H7 (cell line): ENCODE results near the gene TMEM63A. TPM values are rescaled to one million over a fixed set of nuclear protein-coding genes. Genes with fewer than 3 reads are reported as not detected.

Experiments
- DNase-seq: peaks from one replicate; pipeline ENCODE4 v3.0.0; 2012
- H3K27me3 ChIP-seq: 2 replicates; pipeline ENCODE4 v1.6.0; 2011; ENCODE audit warnings: mild to moderate bottlenecking, low read length; ENCODE audit not compliant: control insufficient read depth, insufficient read depth
- H3K36me3 ChIP-seq: replicated peaks from 2 replicates; pipeline ENCODE4 v1.5.1; 2011; ENCODE audit warnings: low read length; ENCODE audit not compliant: control insufficient read depth, insufficient read depth
- H3K4me3 ChIP-seq: 2 replicates; pipeline ENCODE4 v1.5.1; 2011; ENCODE audit warnings: low read depth, mild to moderate bottlenecking, control low read depth, low read length, moderate library complexity; ENCODE audit not compliant: insufficient read depth
- total RNA-seq: library from RNA; depleted of rRNA; stranded (reverse); fragments of >200 nt; shearing (Covaris generic); gene quantifications from 2 replicates; pipeline ENCODE4 v1.2.3, GENCODE V29; 2014

The TMEM63A gene
- total RNA-seq, 1 experiment from 2014 or later = 101 TPM

DNA sequence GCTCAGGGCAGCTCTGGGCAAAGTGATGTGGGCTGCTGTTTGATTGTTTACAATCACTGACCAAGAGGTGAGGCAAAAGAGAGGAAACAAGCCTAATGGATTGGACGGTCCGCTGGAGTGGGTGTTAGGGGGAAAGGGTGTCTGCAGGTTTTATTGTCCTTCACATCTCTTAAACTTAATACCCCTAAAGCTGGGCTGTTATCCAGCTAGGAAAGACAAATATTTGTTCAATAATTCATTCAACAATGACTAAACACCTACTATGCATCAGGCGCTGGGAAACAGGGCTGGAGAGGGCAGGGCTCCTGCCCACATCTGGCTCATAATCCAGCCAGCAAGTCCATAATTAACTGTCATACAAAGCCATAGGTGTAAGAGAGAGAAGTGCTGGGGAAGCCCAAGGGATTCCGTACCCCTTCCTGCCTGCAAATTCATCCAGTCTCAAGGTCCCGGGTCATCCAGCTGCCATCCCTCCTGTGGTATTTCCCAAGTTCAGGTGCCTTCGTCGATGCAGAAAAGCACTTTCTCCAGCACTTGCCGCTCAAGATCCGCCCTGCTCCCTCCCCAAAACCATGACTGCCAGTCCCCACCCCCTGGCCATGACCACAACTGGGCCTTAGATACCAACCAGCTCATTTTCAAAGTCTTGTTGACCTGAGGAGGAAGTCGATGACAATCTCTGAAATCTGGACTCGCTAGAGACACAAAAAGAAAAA lies 10.7 kb downstream of the TMEM63A start:
- H3K27me3 ChIP-seq = no peaks in the 10 kb centered on the region
- peaks cover 63% of the 10 kb centered on the region for H3K36me3 ChIP-seq
- no peak overlapping the region for H3K4me3 ChIP-seq
- no peak for DNase-seq

DNA sequence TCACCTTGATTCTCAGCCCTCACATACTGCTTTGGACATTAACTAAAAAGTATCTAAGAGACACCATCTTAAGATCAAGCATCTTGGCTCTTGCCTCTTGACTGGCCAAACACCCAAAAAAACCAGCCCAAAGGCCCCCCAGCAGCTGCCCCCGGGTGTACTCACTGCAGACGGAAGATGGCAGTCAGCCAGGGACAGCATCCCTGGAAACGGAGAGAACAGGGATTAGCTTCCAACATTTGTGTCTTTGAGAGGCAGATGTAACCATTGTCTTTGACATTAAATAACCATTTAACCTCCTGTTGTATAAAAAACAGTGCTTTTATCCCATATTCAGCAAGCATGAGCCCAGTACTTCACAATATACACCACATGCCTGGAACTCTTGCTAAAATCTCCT lies 11.3 kb downstream of the TMEM63A start:
- peaks cover 63% of the 10 kb centered on the region for H3K36me3 ChIP-seq
- DNase-seq = no peak
- no peaks in the 10 kb centered on the region for H3K27me3 ChIP-seq
- no peak overlapping the region for H3K4me3 ChIP-seq

DNA sequence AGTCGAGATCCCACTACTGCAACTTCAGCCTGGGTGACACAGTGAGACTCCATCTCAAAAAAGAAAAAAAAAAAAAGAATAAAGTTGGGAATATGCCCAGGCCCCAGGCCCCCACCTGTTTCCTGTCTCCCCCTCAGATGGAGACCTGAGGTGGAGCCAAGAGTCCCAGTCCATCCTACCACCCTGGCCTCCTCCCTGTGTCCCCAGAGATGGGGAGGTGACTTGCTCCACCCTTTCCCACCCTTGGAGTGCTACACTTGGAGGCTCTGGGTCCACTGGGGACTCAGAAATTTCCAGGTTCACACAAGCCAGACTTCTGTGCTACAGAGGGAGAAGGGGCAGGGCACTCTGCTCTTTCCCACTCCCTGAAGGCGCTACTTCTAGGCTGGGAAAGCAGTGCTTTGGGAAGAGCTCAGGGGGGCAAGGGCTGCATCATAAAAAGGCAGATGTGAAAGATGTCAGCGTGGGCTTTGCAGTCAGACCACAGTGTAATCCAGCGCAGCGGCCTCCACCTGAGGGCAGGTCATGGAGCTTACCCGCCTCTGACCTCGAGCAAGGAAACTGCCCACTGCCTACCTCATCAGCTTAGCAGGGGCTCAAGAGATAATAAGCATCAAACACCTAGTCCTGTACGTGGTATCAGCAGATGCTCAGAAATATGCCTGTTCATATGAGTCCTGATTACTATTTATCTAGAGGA lies 13.4 kb downstream of the TMEM63A start:
- no peak for DNase-seq
- no peak overlapping the region for H3K4me3 ChIP-seq
- H3K27me3 ChIP-seq = no peaks in the 10 kb centered on the region
- peaks cover 63% of the 10 kb centered on the region for H3K36me3 ChIP-seq

DNA sequence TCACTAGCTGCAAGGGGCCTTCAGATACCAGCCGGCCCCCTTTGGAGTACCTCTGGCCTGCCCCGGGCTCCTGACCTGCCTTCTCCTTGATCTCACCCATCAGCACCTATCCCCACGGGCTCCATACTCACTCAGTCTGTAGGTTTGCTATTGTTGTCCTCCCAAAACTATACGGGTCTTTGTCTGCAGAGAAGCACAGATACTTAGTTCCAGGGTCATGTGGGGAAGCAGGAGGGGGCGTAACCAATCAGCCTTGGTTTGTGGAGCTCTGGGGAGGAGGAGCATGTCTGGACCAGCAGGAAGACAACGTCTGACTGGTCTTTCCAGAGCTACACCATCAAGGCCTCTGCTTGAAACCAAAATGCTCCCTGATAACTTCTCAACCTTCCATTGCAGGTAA lies 15.2 kb downstream of the TMEM63A start:
- DNase-seq = no peak
- Histone ChIP-seq H3K4me3 (no peak overlapping the region), H3K36me3 (peaks cover 66% of the 10 kb centered on the region), H3K27me3 (no peaks in the 10 kb centered on the region)

DNA sequence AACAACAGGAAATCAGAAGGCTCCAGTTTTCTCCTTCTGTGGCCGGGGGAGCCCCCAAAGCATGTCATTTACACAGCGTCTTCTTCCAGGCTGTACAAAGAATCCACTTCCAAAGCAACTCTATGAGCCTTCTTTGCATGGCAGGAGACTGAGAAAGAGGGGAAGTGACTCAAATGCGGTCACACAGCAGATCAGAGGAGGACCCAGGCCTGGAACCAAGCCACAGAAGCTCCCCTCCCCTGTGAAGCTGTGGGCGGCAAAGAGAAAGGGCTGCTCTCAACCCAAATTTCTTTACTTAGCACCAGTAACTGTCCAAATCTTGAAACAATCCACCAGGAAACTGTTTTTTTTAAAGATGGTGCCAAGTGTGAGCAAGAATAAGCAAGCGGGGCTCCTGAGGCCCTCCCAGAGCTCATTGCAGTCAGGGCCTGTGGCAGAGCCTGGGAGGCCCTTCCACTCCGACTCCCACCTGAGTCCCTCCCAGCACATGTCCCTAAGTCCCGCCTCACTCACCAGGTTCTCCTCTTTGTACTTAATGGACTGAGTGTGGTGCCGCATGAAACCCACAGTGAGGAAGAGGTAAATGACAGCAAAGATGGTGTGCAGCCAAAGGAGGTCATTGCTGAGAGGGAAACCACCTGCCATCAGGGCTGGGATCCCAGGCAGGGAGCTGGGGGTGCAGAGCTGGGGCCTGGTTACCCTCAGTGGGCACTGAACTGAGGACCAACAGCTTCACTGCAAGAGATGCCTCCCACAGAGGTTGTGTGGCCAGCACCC lies 15.9 kb downstream of the TMEM63A start:
- DNase-seq = no peak
- H3K27me3 ChIP-seq = no peaks in the 10 kb centered on the region
- no peak overlapping the region for H3K4me3 ChIP-seq
- peaks cover 69% of the 10 kb centered on the region for H3K36me3 ChIP-seq

DNA sequence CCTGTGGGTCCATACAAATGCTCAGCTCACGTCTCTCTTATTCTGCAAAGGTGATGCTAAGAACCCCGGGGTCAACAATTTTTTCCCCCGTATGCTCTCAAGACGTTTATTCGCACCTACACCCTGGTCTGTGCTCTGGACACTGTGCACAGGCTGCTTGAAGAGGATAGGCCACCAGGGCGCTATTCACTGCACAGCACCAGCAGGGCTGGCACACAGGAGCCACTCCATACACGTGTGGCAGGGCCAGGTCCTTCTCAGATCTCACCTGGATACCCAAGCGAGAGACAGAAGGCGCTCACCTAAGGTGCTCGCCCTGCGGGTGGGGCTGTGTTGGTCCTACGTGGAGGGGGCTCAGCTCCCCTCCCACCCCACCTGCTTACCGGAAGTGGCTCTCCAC lies 16.7 kb downstream of the TMEM63A start:
- H3K27me3 ChIP-seq = no peaks in the 10 kb centered on the region
- peaks cover 72% of the 10 kb centered on the region for H3K36me3 ChIP-seq
- H3K4me3 ChIP-seq = no peak overlapping the region
- DNase-seq = no peak

DNA sequence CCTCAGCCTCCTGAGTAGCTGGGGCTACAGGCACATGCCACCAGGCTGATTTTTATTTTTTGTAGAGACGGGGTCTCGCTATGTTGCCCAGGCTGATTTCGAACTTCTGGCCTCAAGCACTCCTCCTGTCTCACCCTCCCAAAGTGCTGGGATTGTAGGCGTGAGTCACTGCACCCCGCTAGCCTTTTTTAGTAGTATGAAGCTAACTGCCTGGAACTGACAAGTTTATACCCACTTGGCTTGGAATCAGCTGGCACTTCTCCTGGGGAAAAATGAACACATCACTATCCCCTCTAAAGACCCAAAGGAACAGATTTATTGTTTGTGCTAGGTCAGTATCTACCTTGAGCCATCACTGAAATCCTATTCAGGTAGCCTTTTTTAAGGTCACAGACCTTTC lies 19.0 kb downstream of the TMEM63A start:
- Histone ChIP-seq H3K36me3 (peaks cover 78% of the 10 kb centered on the region), H3K27me3 (no peaks in the 10 kb centered on the region), H3K4me3 (no peak overlapping the region)
- no peak for DNase-seq

DNA sequence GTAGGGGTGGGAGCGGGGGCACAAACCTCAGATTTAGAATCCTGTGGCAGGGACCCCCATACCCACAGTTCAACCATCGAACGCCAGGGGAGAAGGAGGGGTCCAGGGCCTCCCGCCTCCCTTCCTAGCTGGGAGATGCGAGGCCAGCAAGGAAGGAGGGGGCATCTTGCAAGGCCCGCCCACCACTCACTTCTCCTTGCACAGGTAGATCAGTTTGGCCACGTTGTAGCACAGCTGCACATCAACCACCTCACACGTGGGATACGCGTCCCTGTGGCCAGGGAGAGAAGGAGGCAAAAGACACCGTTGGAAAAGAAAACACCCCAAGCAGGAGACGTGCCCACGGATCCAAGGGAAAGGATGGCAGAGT lies 19.6 kb downstream of the TMEM63A start:
- no peak for DNase-seq
- peaks cover 77% of the 10 kb centered on the region for H3K36me3 ChIP-seq

DNA sequence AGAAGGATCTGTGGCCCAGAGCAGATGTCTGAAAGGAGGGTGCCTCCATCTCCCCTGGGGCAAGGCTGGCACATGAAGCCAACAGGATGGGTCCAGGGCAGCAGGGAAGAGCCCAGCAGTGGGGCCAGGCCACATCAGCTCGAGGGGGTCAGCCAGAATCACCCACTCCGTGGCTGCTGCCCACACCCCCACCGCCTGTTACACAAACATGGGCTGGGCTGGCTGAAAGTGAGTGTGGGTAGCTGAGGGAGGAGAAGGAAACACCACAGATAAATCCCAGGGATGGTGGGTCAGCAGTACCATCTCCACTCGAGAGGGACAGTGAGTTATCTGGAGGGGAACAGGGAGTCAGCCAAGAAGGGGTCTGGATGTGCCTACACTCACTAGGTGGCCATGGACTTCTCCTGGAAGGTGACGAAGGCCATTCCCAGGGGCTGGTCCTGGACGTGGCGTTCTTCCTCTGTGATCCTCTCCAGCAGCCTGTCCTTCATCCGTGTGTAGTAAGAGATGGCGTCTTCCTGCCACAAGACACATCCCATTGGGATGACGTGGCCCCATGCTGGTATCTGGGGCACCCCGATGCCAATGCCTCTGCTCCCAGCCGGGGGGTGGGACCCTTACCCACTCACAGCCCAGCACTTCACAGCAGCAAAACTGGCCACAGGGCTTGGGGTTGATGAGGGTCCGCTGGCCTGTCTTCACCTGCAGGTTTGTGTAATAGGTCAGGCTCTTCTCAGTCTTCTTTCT lies 20.2 kb downstream of the TMEM63A start:
- no peaks in the 10 kb centered on the region for H3K27me3 ChIP-seq
- DNase-seq = no peak
- H3K4me3 ChIP-seq = no peak overlapping the region
- H3K36me3 ChIP-seq = peaks cover 75% of the 10 kb centered on the region

More for the DNA sequence above, 19.6 kb downstream of the TMEM63A start:
- H3K27me3 ChIP-seq = no peaks in the 10 kb centered on the region
- no peak overlapping the region for H3K4me3 ChIP-seq

DNA sequence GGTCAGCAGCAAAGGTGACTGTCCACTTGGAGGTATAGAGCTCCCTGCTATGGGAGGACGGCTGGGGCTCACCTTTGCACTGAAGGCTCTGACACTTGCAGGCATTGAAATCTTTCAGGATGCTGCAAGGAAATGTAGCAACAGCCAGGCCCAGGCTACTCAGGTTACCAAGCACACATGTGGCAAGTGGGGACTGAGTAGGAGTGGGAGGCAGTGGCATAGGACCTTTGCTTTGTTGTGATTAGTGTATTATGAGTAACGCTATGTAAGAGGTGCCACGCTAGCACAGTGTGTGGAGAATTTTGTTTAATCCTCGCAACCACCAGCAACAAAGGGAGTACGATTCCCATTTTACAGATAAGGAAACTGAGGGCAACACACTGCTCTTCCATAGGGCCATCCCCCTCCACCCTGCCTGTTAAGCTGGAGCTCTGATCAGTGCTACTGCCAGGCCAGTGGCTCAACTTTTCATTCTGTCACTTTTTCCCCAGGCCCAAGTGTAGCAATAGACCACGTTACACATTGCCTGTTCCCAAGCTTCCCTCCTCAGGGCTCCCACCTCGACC lies 21.2 kb downstream of the TMEM63A start:
- no peak for DNase-seq
- H3K4me3 ChIP-seq = no peak overlapping the region
- no peaks in the 10 kb centered on the region for H3K27me3 ChIP-seq
- peaks cover 70% of the 10 kb centered on the region for H3K36me3 ChIP-seq

DNA sequence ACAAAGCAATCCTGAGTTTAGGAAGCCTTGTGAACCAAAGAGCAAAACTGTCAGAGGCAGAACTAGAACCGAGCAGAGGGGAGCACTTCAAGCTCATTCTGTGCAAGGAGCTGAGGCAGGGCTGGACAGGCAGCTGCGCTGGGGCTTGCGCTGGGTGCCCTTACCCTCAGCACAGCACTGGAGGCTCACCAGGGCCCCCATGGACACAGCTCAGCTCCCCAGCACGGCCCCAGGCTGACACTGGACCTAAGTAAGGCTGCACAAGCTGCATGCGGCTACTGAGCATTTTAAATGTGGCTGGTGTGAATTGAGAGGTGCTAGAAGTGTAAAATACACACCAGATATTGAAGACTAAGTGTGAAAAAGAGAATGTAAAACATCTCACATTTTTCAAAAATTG lies 22.1 kb downstream of the TMEM63A start:
- H3K36me3 ChIP-seq = peaks cover 69% of the 10 kb centered on the region
- H3K27me3 ChIP-seq = no peaks in the 10 kb centered on the region
- no peak overlapping the region for H3K4me3 ChIP-seq
- no peak for DNase-seq

DNA sequence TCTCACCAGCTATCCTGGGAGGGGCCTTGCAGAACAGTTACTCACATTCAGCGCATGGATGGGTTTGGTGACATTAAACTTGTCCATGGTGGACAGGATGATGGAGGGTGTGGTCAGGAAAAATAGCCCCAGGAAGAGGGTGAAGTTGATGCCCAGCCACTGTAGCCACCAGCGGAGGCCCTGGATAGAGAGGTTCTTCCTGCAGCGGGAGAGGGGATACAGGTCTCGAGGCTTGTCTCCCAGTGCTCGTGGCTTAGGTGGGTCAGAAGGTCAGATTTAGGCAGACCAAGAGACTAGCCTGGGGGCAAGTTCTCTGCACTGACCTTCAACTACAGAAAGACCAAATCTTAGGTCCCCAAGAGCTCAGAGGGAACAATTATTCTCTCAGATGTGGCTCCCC lies 23.0 kb downstream of the TMEM63A start:
- H3K27me3 ChIP-seq = no peaks in the 10 kb centered on the region
- no peak overlapping the region for H3K4me3 ChIP-seq
- peaks cover 74% of the 10 kb centered on the region for H3K36me3 ChIP-seq
- DNase-seq = no peak

DNA sequence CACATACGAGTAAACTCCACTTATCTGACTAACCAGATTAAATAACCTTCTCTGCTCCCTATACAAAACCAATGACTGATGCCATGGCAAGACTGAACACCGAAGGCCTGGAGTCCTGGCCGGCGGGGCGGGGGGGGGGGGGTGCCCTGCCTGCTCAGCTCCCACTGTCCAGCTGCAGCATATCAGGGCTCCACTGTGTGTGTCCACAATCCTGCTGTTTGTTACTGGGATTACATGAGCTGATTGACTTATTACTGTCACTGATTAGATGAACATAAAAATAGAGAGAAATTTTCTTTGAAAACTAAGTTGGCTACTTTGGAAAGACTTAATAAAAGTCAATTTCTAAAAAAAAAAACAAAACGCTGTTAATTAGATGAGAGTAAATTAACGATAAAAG lies 24.9 kb downstream of the TMEM63A start:
- Histone ChIP-seq H3K4me3 (no peak overlapping the region), H3K27me3 (no peaks in the 10 kb centered on the region), H3K36me3 (peaks cover 80% of the 10 kb centered on the region)
- DNase-seq = no peak
